ENCODE data around the gene EP300.

Gene EP300

DNA sequence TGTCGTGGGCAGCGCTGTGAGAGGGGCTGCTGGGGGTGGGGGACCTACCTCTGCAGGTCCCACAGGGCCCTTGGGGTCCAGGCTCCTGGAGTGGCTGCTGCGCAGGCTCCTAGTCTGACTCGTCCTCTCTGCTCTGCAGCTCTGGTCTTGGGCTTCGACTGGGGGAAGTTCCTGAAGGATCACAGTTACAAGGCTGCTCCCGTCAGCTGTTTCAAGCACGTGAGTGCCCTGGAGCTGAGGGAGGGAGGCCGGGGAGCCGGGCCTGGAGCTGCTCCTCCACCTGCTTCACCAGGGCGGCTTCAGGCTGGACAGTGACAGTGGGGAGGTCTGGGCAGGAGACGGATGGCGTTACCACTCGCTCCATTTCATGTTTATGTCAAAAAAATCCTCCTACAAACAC, 124.6 kb downstream of the EP300 start:
- no peak for DNase-seq

- DNase-seq: no peak
These were observed 125.3 kb downstream of the EP300 start for GRCh38 chr22:41217553-41218157.

- no peak for DNase-seq
These were observed 130.6 kb downstream of the EP300 start for GRCh38 chr22:41222846-41223507.

- DNase-seq: no peak
These were observed 131.1 kb downstream of the EP300 start for GRCh38 chr22:41223535-41223934.

- DNase-seq: no peak
These were observed 134.6 kb downstream of the EP300 start for GRCh38 chr22:41226723-41227655.

DNA sequence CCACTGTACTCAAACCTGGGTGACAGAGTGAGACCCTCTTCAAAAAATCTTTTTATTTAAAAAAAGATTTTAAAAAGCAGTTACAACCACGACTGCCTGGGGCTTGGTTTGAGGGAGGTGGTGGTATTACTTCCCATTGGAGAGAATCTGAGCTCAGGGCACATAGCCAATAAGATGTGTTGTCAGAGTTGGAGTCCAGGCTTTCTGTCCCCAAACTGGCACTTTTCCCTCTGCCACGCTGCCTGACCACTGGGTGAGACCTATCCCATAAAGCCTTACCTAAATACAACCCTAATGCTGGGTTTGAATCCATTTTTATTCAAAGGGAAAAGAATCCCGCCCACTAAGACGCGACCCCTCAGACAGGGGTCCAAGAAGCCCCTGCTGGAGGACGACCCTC, 136.8 kb downstream of the EP300 start:
- DNase-seq: no peak

Data from NCI-H1694 (cell line).